ENCODE data around the gene NEMP2. TPM values are rescaled to one million over a fixed set of nuclear protein-coding genes. Genes with fewer than 3 reads are reported as not detected.

NEMP2 gene
- total and polyA plus RNA-seq, 4 donors = 0.67 to 6.1 (median 2.8) TPM

GRCh38 chr2:190572246-190572645 is 37.7 kb upstream of the NEMP2 start:
- no peaks in the 10 kb centered on the region for H3K27me3 ChIP-seq (ENCODE audit: control insufficient read depth in 4 of 4, insufficient read depth in 4 of 4, low read length in 3 of 4)
- no peaks in the 10 kb centered on the region for H3K36me3 ChIP-seq (ENCODE audit: control insufficient read depth in 4 of 4, insufficient read depth in 3 of 4, low read depth in 1 of 4, low read length in 3 of 4)
- DNase-seq (ENCODE audit: low spot score) = no peak
- TF ChIP-seq NR2F2 (IDR thresholded peaks at IDR 0.05) = no peak
- TF ChIP-seq SP1 (IDR thresholded peaks at IDR 0.05) = no peak
- TF ChIP-seq GABPA (IDR thresholded peaks at IDR 0.05 in 1 of 2, conservative IDR thresholded peaks at IDR 0.05 in 1 of 2) = no peak
- TF ChIP-seq CTCF (IDR thresholded peaks at IDR 0.05; ENCODE audit: low read depth, low read length, missing input control) = no peak
- peaks cover 0 to 3% (median under 1%) of the 10 kb centered on the region in 4 donors for H3K9me3 ChIP-seq (ENCODE audit: control insufficient read depth in 4 of 4, low read length in 3 of 4)
- no peak overlapping the region for H3K27ac ChIP-seq (ENCODE audit: low read depth in 1 of 2, low read length in 2 of 2)
- H3K4me1 ChIP-seq (ENCODE audit: control insufficient read depth in 4 of 4, insufficient read depth in 4 of 4, low read length in 3 of 4) = no peaks in the 10 kb centered on the region
- H3K4me3 ChIP-seq (ENCODE audit: low read depth in 1 of 3, low read length in 3 of 3) = no peak overlapping the region
- H3K9ac ChIP-seq (ENCODE audit: low read depth in 1 of 2, low read length in 2 of 2) = no peak overlapping the region

- Histone ChIP-seq H3K9me3 (ENCODE audit: control insufficient read depth in 4 of 4, low read length in 3 of 4) (peaks cover 0 to 3% (median under 1%) of the 10 kb centered on the region in 4 donors), H3K27me3 (ENCODE audit: control insufficient read depth in 4 of 4, insufficient read depth in 4 of 4, low read length in 3 of 4) (no peaks in the 10 kb centered on the region), H3K4me3 (ENCODE audit: low read depth in 1 of 3, low read length in 3 of 3) (no peak overlapping the region), H3K4me1 (ENCODE audit: control insufficient read depth in 4 of 4, insufficient read depth in 4 of 4, low read length in 3 of 4) (no peaks in the 10 kb centered on the region), H3K36me3 (ENCODE audit: control insufficient read depth in 4 of 4, insufficient read depth in 3 of 4, low read depth in 1 of 4, low read length in 3 of 4) (no peaks in the 10 kb centered on the region), H3K27ac (ENCODE audit: low read depth in 1 of 2, low read length in 2 of 2) (no peak overlapping the region), H3K9ac (ENCODE audit: low read depth in 1 of 2, low read length in 2 of 2) (no peak overlapping the region)
- no peak for DNase-seq (ENCODE audit: low spot score)
- no peak for TF ChIP-seq EGR1 (IDR thresholded peaks at IDR 0.05; ENCODE audit: low read depth in 2 of 2)
- no peak for TF ChIP-seq FOXA2 (IDR thresholded peaks at IDR 0.05)
- no peak for TF ChIP-seq RAD21 (IDR thresholded peaks at IDR 0.05)
- TF ChIP-seq MAX (IDR thresholded peaks at IDR 0.05) = no peak
- no peak for TF ChIP-seq HNF4G (IDR thresholded peaks at IDR 0.05)
- TF ChIP-seq JUND (IDR thresholded peaks at IDR 0.05) = no peak
- no peak for TF ChIP-seq CTCF (IDR thresholded peaks at IDR 0.05; ENCODE audit: low read depth, low read length, missing input control)
- TF ChIP-seq HNF4A (conservative IDR thresholded peaks at IDR 0.05) = no peak
- no peak for TF ChIP-seq REST (IDR thresholded peaks at IDR 0.05)
- TF ChIP-seq RXRA (IDR thresholded peaks at IDR 0.05) = no peak
- TF ChIP-seq ZBTB33 (IDR thresholded peaks at IDR 0.05) = no peak
- no peak for TF ChIP-seq SP1 (IDR thresholded peaks at IDR 0.05)
- TF ChIP-seq ATF3 (IDR thresholded peaks at IDR 0.05) = no peak
Measured at GRCh38 chr2:190571686-190572085, 37.2 kb upstream of the NEMP2 start.
